Fibroblast of upper back skin (primary cell): ENCODE results near the gene NUP214.

ENCODE experiments used
- DNase-seq: peaks from one replicate; pipeline ENCODE4 v3.0.0-alpha.2; 2013

The NUP214 gene

GRCh38 chr9:131125288-131126058 is at the start of gene NUP214:
TSS of gene NUP214 (plus strand) at chr9:131125586. CDS start at chr9:131125705, 119 bp downstream.
- DNase-seq = peak; percentile 97

- DNase-seq = no peak
Observed at GRCh38 chr9:131076347-131077195, 48.8 kb upstream of the NUP214 start.

- DNase-seq = no peak
Observed at GRCh38 chr9:131078427-131079366, 46.7 kb upstream of the NUP214 start.

GRCh38 chr9:131080589-131080988 is 44.8 kb upstream of the NUP214 start:
- DNase-seq = no peak

- no peak for DNase-seq
Observed at GRCh38 chr9:131081868-131082267, 43.5 kb upstream of the NUP214 start.

- DNase-seq = no peak
Observed at GRCh38 chr9:131082774-131083512, 42.4 kb upstream of the NUP214 start.

- no peak for DNase-seq
Observed at GRCh38 chr9:131084661-131085369, 40.6 kb upstream of the NUP214 start.

- DNase-seq = no peak
Observed at GRCh38 chr9:131085370-131086122, 39.8 kb upstream of the NUP214 start.

GRCh38 chr9:131087354-131087893 is 38.0 kb upstream of the NUP214 start:
- no peak for DNase-seq

GRCh38 chr9:131090025-131090787 is 35.2 kb upstream of the NUP214 start:
- no peak for DNase-seq

GRCh38 chr9:131091352-131091992 is 33.9 kb upstream of the NUP214 start:
- no peak for DNase-seq

- no peak for DNase-seq
Observed at GRCh38 chr9:131092030-131092429, 33.4 kb upstream of the NUP214 start.

GRCh38 chr9:131092548-131093440 is 32.6 kb upstream of the NUP214 start:
- DNase-seq = no peak

- DNase-seq = no peak
Observed at GRCh38 chr9:131094015-131094414, 31.4 kb upstream of the NUP214 start.

- DNase-seq = peak; percentile 61
Observed at GRCh38 chr9:131094622-131095021, 30.8 kb upstream of the NUP214 start.

GRCh38 chr9:131095666-131096268 is 29.6 kb upstream of the NUP214 start:
- DNase-seq = no peak
